Chondrocyte (in vitro differentiated cells): ENCODE data around the gene ANKMY2. TPM values are rescaled to one million over a fixed set of nuclear protein-coding genes. Genes with fewer than 3 reads are reported as not detected.

Experiments
- DNase-seq: peaks from one replicate; pipeline ENCODE4 v3.0.0; 2021; ENCODE audit warnings: mixed read lengths, low spot score
- H3K27ac Mint-ChIP-seq: one replicate; pipeline ENCODE4 v1.8.0; 2021; ENCODE audit warnings: mild to moderate bottlenecking, moderate library complexity, mixed read lengths; ENCODE audit not compliant: unreplicated experiment
- H3K27me3 Mint-ChIP-seq: 2 replicates; pipeline ENCODE4 v1.8.0; 2021; ENCODE audit warnings: low read depth, mixed read lengths
- H3K36me3 Mint-ChIP-seq: 2 replicates; pipeline ENCODE4 v1.8.0; 2021; ENCODE audit warnings: low read depth, mixed read lengths
- H3K4me1 Mint-ChIP-seq: 2 replicates; pipeline ENCODE4 v1.8.0; 2021; ENCODE audit warnings: low read depth, mild to moderate bottlenecking, mixed read lengths
- H3K4me3 Mint-ChIP-seq: one replicate; pipeline ENCODE4 v1.8.0; 2021; ENCODE audit warnings: mild to moderate bottlenecking, moderate library complexity, mixed read lengths; ENCODE audit not compliant: unreplicated experiment
- H3K9me3 Mint-ChIP-seq: 2 replicates; pipeline ENCODE4 v1.8.0; 2021; ENCODE audit warnings: low read depth, mixed read lengths
- CTCF ChIP-seq: fragments of 200-600 bp; sonication (generic); IDR thresholded peaks from 2 replicates; pipeline ENCODE4 v1.5.0; 2021; ENCODE audit warnings: antibody characterized with exemption, mild to moderate bottlenecking, moderate library complexity
- total RNA-seq: library from RNA; stranded (reverse); gene quantifications from 3 replicates; pipeline ENCODE4 v1.2.1, GENCODE V29; 2021

ANKMY2 gene
- total RNA-seq, 1 donor from 2014 or later, result 23.3 TPM

GRCh38 chr7:16559497-16560179, 85.9 kb downstream of the ANKMY2 start:
- H3K4me1 Mint-ChIP-seq, result peaks cover 21% of the 10 kb centered on the region

GRCh38 chr7:16558761-16559302, 86.7 kb downstream of the ANKMY2 start:
- no peak for DNase-seq
- Mint-ChIP-seq H3K27me3 (no peaks in the 10 kb centered on the region), H3K9me3 (no peaks in the 10 kb centered on the region)

More at GRCh38 chr7:16559497-16560179, 85.9 kb downstream of the ANKMY2 start:
- H3K36me3 Mint-ChIP-seq, result no peaks in the 10 kb centered on the region
- no peak for DNase-seq
- TF ChIP-seq CTCF, result no peak
- H3K27me3 Mint-ChIP-seq, result no peaks in the 10 kb centered on the region
- no peak overlapping the region for H3K27ac Mint-ChIP-seq
- H3K9me3 Mint-ChIP-seq, result no peaks in the 10 kb centered on the region
- H3K4me3 Mint-ChIP-seq, result no peak overlapping the region

GRCh38 chr7:16556359-16556758, 89.2 kb downstream of the ANKMY2 start:
- H3K27me3 Mint-ChIP-seq, result no peaks in the 10 kb centered on the region
- H3K9me3 Mint-ChIP-seq, result no peaks in the 10 kb centered on the region
- no peak overlapping the region for H3K4me3 Mint-ChIP-seq
- DNase-seq, result no peak
- no peaks in the 10 kb centered on the region for H3K36me3 Mint-ChIP-seq
- no peak overlapping the region for H3K27ac Mint-ChIP-seq
- TF ChIP-seq CTCF, result no peak
- H3K4me1 Mint-ChIP-seq, result peaks cover 4% of the 10 kb centered on the region

More at GRCh38 chr7:16558761-16559302, 86.7 kb downstream of the ANKMY2 start:
- Mint-ChIP-seq H3K36me3 (no peaks in the 10 kb centered on the region), H3K27ac (no peak overlapping the region), H3K4me3 (no peak overlapping the region), H3K4me1 (peaks cover 13% of the 10 kb centered on the region)
- no peak for TF ChIP-seq CTCF

- no peak for TF ChIP-seq CTCF
- H3K27ac Mint-ChIP-seq, result no peak overlapping the region
- no peak overlapping the region for H3K4me3 Mint-ChIP-seq
- no peaks in the 10 kb centered on the region for H3K36me3 Mint-ChIP-seq
- no peaks in the 10 kb centered on the region for H3K9me3 Mint-ChIP-seq
- H3K4me1 Mint-ChIP-seq, result no peaks in the 10 kb centered on the region
- H3K27me3 Mint-ChIP-seq, result no peaks in the 10 kb centered on the region
- DNase-seq, result no peak
Observed at GRCh38 chr7:16554518-16555236, 90.9 kb downstream of the ANKMY2 start.

GRCh38 chr7:16550671-16551070, 94.9 kb downstream of the ANKMY2 start:
- Mint-ChIP-seq H3K4me1 (no peaks in the 10 kb centered on the region), H3K27ac (no peak overlapping the region), H3K4me3 (no peak overlapping the region), H3K27me3 (no peaks in the 10 kb centered on the region), H3K9me3 (no peaks in the 10 kb centered on the region), H3K36me3 (no peaks in the 10 kb centered on the region)
- no peak for DNase-seq
- TF ChIP-seq CTCF, result no peak
